NCI-H446 treated with DMSO at 0.1 percent for 48 hours (cell line): ENCODE results near the gene MYO5C.

ENCODE experiments used
- DNase-seq: peaks from one replicate; lab custom pipeline; 2025; lab: John Stamatoyannopoulos, UW

MYO5C gene

DNA sequence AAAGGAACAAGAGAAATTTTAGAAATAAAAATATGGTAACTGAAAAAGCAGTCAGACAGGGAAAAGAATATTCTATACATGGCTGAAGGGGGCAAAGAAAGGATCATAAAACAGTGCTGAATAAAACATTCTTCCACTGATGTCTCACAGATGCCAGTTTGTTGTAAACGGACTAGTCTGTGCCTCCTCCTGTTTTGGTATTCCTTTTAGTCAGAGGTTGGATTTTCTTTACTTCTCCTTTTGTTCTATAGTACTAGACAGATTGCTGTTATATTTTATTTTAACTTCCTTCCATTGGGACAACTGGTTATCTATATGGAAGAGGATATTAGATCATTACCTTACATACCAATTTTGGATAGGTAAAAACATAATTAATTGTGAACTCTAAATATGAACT lies 88.4 kb downstream of the MYO5C start:
- no peak for DNase-seq

DNA sequence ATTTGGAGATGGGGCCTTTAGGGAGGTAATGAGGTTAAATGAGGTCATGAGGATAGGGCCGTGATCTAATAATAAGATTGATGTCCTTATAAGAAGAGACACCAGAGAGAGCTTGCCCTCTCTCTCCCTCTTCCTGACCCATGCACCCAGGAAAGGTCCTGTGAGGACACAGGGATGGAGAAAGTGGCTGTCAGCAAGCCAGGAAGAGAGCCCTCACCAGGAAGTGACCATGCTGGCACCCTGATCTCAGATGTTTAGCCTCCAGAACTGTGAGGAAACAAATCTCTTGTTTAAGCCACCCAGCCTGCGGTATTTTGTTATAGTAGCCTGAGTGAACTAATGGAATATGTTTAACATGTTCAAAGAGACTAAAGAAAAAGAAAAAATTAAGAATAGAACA lies 89.2 kb downstream of the MYO5C start:
- no peak for DNase-seq

DNA sequence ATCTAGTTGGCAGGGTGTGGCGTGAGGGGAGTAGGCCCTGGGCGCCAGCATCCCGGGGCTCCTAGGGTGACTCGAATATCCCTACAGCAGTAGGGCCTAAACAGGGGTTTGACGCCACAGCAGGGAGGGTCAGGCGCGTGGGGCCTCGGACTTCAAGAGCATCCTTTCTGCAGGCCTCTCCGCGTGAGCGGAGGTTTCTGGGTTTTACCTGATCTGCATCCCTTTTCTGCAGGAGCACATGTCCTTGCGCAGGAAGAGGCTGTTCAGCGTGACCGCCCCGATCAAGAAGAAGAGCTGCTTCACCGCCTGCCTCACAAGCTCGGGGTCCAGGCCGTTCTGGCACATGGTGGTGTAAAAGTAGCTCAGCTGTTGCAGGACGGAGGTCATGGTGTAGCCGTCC lies 90.9 kb downstream of the MYO5C start:
- DNase-seq, result no peak

DNA sequence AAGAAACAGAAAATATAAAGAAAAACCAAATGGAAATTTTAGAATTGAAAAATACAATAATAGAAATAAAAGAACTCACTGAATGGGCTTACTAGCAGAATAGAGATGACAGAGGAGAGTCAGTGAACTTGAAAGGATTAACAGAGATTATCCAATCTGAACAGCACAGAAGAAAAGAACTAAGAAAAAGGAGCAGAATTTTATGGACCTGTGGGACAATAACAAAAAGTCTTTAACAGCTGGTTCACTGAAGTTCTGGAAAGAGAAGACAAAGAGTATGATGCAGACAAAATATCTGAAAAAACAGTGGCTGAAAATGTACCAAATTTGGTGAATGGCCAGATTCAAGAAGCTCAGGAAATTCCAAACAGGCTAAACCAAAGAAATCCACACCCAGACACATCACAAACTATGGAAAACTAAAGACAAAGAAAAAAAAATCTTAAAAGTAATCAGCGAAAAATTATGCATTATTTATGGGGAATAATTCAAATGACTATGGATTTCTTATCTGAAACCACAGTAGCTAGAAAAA lies 94.7 kb downstream of the MYO5C start:
- DNase-seq, result no peak

DNA sequence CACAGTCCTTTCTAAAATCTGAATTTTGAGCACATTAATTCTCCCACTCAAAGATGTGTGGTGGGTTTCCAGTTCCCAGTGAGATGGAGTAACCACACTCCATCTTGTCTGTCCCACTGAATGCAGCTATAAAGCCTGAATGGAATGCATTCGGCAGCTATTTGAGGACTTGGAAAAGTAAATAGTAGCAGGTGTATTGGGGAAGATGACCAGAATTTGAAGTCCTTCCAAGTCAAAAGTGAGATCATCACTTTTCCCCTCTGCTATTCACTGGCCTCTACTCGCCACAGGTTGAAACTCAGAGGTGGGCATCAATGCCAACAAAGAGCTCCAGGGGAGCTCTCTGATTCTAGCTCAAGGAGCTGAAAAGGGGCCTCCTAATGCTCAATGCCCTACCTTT lies 96.3 kb downstream of the MYO5C start:
- no peak for DNase-seq

DNA sequence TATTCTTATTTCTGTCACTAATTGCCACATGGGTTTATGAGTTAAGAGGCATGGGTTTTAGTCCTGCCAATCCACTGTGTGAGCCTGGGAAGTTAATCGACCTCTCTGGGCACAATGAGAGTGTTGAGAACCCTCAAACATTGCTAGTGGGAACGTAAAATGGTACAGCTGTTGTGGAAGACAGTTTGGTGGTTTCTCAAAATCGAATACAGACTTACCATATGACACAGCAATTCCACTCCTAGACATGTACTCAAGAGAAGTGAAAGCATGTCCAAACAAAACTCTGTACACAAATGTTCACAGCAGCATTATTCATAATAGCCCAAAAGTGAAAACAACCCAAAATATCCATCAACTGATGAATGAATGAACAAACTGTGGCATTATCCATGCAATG lies 98.7 kb downstream of the MYO5C start:
- no peak for DNase-seq

DNA sequence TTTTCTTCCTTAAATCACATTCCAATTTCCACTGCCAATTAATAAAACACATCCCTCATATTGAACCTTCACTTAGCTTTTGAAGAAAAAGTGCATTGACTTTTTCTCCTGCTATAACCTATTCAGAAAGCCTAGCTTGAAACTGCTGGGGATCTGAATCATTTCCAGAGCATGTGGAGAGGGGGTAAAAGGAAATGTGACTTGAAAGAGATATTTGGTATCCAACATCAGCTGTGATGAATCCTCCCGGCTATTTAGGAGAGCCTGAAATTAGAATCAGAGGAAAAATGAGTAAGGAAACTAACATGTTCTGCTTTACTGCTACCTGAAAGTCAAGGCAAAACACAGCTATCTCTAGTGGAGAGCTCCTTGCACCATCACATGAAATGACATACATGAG lies 101.8 kb downstream of the MYO5C start:
- DNase-seq, result no peak

DNA sequence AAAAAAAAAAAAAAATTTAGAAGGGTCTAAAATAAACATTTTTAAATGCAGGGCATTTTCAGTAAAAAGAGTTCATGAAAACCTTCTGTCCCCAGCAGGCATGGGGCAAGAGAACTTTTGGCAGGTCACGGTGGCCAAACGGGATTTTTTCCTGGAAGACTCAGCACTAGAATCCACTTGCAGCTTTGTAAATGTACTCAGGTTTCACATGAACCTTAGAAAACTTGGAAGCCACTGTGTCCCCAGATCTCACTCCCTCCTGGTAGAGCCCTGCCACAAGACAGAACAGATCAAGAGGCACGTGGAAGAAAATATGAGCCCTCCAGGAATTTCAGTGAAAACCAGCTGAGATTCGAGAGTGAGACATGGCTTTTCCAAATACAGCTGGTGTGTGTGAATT lies 102.3 kb downstream of the MYO5C start:
- no peak for DNase-seq

DNA sequence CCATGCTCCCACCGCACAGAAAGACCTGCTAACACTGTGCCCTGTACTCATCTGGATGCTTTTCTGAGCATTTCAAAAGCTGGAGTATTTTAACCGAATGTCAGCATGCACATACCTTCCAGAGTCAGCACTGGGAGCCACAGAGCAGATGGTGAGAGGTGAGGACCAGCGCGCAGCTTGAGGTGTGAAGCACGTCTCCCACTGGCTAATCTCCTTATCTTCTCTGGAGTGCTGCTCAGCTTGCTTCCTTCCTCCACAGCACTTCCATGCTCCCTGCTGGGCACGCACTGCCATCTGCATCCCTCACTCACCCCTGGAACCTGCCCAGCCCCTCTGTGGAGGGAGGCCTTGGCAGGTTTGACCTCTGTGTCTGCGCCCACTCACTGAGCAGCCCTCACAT lies 104.4 kb downstream of the MYO5C start, which contains the start of gene GNB5:
Gene GNB5 (minus strand): TSS at position 186 of the 400 bp plus-strand sequence. CDS start 6,716 bp downstream, outside the sequence.
- no peak for DNase-seq

DNA sequence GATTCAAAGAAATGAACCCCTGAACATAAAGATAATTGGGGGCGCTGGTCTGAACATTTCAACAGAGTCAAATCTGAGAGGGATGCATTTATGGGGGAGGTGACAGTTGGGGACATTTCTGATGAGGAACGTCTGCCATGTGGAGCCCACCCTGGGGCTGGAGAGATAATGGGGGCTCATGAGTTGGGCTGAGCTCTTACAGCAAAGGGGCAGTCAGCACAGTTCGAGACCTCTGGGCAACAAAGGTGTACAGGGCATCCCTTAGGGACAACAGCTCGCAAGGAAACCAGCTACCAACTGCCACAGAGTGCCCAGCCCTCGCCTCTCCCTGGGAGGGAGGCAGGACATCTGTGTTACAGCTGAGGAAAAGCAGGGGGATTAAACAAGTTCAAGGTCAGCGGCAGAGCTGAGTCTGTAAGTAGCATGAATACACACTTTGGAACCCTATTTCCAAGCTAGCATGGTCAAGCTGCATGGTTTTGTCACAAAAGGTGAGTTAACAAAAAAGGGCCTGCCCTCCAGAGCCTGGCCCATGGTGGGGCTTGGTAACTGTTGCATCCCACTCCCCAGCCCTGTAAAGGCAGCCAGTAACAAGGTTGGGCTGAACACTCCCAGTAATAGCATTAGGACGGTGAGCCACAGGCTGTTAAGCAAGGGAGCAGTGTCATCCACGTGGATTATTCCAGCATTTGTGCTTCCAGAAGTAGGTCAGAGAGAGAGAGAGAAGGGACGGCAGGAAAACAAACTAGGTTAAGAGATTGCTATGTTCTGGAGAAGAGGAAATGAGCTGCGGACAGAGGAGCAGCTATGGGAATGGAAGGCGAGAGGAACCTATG lies 108.7 kb downstream of the MYO5C start:
- DNase-seq, result no peak

DNA sequence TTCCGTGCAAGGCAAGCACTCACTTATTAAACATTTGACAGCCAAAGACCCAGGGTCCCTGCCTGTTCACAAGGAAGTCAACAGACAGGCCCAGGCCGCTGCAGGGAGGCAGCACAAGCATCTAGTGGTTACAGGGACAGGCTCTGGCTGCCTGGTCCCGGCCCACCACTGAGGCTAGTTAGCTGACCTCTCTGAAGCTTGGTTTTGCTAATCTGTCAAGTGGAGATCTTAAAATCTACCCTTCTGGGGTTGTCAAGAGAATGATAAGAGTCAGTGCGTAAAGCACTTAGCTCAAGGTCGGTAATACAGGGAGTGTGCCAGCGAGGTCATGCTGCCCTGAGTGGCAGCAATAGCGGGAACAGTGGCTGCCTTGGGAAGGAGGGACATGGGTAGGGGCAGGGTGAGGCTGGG lies 110.4 kb downstream of the MYO5C start:
- DNase-seq, result no peak

DNA sequence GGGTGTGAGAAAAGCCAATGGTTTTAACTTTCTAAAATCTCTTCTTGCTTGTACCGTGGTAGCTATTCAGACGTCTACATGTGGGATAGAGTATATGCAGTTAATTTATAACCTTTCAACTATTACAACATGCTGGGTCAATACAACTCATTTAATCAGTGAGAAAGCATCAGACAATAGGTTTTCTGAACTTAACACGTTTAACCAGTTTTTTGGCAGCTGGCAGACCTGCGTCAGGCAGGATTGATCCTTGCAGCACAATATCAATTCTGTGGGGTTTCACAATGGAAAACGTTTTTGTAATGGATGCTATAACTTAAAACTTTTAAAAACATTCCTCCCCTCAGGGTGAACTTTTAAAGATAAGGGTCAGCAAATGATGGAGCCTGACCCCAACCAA lies 110.9 kb downstream of the MYO5C start:
- DNase-seq, result no peak

DNA sequence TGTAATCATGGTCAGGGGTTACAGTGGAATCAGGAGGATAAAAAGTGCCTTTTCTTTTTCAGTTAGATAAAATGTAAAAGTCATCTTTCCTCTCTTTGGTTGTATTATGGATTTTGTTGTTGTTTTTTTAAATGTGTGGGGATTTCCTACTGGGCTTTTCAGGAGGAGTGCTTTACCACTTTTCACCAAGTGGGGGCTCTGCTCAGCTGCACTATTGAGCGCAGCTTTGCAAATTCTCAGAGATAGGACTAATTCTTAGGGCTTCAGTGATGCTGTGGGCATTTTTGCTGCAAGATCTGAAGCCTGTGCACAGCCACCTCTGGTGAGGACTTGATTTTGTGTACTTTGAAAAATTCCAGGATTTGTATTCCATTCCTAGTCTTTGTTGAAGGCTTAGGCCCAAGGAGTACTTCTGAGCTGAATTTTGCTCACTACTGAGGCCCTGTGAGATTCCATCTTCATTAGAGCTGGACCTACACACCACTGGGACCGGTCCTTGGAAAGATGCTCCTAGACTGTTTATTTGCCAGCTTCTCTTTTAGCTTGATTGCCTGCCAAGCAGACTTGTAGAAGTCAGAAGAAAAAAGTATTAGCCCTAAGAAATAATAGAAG lies 111.9 kb downstream of the MYO5C start:
- DNase-seq, result no peak

DNA sequence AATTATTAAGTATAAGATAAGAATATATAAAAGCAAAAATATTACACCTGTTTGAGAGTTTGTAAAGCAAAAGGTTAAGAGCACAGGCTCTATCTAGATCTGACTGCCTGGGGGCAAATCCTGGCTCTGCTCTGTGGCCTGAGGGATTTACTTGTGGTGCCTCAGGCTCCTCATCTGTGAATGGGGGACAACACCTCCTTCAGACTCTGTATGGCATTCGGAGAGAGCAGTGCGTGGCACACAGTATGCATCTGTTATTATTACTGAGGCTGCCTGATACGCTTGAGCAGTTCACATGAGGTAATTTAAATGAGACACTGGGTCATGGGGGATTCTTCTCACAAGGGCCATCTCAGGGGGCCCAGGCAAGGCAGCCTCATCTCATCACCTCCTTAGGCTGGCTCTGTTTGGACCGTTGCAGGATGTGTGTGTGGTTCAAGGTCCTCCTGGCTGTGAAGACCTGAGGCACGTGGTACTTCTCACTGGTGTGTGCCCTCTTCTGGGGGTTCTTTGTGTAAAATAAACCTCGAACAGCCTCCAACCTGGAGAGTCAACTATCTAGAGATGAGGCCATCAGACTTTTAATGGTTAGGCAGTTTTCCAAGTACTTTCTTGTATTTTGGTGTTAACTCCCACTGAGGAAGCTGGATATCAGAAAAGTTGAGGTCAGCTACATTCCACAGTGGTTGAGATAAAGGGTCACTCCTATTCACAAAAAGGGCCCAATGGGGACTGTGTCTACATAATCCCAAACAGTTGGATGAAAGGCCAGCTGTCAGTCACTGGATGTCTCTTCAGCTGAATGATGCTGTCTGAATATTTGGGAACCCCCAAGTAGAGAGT lies 113.4 kb downstream of the MYO5C start:
- DNase-seq, result no peak

DNA sequence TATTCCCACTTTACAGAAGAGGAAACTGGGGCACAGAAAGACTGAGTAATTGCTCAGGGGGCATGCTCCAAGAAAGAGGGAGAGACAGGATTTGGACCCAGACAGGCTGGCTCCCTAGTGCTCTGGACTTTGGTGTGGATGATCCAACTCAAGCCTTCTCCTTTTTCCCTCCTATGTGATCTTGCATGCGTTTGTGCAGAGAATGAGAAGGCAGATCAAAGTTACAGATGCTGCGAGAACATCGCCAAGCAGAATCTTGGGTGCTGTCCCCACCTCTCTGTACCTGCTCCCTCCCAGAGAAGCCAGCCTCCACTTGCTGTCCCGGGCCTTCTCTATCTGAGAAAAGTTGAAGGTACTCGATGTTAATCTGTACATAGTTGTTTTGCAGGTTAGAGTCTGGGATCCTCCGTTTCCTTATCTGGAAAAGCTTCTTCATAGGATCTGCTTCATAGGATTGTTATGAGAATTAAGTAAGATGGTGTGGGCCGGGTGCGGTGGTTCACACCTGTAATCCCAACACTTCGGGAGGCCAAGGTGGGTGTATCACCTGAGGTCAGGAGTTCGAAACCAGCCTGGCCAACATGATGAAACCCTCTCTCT lies 114.7 kb downstream of the MYO5C start:
- DNase-seq, result no peak

DNA sequence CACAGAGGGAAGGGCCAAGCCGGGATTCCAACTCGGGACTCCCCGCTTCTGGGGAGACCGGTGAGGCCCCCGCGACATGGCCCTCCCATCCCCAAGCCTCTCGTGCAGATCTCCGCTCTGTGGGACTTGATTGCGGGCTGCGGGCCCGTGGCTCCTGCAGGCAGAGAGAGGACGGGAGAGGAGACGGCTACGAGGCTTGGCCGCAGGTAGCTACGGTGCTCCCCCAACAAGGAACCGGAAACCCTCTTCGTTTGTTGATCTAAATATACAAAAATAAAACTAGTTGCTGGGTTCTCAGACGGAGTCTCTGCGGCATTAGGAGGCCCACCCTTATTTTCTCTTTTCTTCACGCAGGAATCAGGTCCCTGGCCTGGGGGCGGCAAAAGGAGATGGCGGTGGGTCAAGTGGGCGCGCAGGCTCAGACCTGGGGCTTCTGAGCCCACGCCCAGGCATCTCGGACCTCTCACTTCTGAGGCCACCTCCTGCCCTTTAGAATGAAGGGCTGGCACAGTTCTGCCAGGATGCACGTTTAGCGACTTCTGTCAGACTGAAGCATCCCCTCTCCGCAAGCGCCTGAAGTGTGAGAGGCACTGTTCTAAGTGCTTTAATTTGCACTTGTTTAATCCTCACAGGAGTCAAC lies 115.3 kb downstream of the MYO5C start:
- no peak for DNase-seq

DNA sequence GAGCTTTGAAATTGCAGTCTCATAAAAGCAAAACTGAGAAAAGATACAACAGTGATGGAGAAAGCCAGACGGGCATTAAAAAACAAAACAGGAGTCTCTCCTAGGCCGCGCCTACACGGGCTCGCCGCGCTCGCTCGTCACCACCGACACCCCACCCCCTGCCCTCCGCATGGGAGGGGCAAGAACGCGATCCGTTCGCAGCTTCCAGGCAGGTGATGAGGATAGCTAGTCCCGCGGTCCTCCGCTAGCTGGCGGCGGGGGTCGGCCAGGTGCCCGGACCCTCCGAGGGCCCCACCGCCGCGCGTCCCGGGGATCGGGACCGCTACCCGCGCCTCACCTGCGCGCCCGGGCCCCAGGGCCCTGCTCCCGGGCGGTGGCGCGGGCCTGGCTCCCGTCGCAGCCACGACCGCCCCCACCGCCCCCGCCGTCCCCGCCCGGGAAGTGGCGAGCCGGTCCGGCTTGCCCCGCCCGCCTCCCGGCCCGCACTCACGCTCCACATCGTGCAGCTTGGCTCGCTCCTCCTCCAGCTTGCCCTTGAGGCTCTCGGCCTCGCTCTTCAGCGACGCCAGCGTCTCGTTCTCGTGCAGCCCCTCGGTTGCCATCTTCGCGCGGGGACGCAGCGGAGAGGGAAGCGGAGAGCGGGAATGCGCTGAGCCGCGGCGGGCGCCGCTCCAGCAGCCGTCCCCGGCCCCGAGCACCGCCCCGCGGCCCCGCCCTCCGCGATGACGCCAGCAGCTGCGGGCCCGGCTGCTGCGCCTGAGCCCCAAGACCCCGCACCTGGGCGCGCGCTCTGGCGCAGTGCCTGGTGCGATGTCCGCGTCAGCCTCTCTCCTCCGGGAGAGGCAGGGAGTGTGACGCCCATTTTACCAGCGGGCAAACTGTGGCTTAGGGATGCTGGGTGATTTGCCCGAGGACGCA lies 116.1 kb downstream of the MYO5C start:
- peak; percentile 36 for DNase-seq

DNA sequence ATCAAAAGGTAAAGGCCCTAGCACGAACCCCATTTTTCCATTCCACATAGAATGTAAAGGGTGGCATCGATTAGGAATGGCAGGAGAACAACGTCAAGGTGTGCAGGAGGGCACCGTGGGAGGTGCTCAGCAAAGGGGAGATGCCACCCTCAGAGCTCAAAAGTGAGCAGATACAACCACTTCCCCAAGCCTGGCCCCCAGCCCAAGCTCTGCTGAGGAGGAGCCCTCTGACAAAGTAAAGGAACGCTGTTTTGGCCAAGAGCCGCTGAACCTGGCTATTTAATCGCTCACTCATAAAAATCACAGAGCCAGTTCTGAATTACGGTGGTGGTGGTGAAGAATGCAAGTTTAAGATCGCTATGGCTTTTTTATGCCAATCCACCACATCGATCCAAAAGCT lies 116.8 kb downstream of the MYO5C start:
- DNase-seq, result no peak

DNA sequence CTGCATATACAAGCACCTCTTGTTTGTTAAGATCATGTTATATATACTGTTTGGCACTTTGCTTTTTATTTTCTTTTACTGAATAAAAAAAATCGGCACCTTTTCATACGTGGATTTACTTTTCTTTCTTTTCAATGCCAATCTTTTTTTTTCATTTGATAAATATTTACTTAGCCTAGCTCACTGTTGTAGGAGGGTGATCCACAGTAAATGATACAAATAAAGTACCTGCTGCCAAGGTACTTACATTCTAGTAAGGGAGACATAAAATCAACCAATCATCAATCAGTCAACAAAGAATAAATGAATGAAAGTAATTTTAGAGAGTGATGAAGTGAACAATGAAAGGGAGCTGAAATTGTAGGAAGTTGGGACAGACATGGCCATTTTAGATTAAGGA lies 122.7 kb downstream of the MYO5C start:
- no peak for DNase-seq

DNA sequence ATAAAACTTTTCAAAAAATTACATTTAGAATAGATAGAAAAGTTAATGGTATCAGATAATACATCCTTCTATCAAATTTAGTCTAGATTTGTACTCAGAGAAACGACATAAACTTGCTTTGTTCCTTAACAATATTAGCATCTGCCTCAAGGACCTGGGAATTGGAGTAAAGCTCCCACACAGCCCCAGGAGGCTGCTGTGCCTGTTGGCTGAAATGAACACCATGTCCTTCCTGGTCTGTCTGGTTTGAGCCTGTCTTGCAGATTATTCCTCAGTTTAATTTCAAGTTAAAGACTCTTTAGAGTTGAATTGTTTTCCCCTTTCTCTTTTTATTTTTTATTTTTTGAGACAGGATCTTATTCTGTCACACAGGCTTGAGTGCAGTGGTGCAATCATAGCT lies 123.8 kb downstream of the MYO5C start:
- no peak for DNase-seq

DNA sequence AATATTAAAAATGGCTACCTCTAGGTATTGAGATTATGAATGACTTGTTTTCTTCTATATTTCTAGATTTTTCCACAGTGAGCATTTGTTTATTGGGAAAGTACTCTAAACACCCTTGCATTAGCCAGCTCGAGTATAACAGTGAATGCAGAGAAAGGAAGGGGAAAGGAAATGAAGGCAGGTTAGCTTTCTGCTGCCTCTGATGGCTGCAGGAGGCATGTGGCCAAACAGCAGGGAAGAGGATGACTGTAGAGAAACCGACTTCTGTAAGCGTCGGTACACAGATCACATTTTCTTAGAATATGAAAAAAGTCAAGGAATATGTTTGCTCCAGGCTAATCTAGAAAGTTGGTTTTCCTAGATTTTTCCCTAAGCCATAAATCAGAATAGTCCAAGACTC lies 124.2 kb downstream of the MYO5C start:
- no peak for DNase-seq
